IMR-90 (cell line): ENCODE data around the gene KMT2E.

ENCODE experiments used
- RAD21 ChIP-seq: IDR thresholded peaks from 2 replicates; pipeline ENCODE4 v1.6.1; 2012; ENCODE audit warnings: low read length, improper control_type of control experiment
- TF ChIP-seq, protein P1 (sequence below): conservative IDR thresholded peaks from 2 replicates; pipeline ENCODE4 v1.5.1; 2012; ENCODE audit warnings: mild to moderate bottlenecking, low read depth, low read length, improper control_type of control experiment

DNA sequence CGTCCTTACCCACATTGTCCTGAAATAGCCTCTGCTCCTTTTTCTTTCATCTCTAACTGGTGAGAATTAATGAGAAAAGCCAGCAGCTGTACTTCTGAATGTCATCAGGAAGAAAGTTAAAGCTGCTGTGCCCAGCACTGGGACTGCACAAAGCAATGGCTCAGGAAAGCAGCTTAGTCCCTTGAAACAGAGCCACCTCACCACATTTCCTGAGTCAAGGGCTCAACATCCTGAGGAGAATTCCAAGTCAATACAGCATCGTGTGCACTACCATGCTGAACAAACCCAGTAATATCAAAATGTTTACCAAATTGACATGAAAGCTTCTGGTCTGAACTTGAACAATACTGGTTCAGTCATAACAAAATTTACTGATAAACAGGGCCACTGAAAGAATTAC, 140.1 kb downstream of the KMT2E start:
- TF ChIP-seq, protein P1, sequence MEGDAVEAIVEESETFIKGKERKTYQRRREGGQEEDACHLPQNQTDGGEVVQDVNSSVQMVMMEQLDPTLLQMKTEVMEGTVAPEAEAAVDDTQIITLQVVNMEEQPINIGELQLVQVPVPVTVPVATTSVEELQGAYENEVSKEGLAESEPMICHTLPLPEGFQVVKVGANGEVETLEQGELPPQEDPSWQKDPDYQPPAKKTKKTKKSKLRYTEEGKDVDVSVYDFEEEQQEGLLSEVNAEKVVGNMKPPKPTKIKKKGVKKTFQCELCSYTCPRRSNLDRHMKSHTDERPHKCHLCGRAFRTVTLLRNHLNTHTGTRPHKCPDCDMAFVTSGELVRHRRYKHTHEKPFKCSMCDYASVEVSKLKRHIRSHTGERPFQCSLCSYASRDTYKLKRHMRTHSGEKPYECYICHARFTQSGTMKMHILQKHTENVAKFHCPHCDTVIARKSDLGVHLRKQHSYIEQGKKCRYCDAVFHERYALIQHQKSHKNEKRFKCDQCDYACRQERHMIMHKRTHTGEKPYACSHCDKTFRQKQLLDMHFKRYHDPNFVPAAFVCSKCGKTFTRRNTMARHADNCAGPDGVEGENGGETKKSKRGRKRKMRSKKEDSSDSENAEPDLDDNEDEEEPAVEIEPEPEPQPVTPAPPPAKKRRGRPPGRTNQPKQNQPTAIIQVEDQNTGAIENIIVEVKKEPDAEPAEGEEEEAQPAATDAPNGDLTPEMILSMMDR: no peak
- no peak for TF ChIP-seq RAD21
